ENCODE measurements around the gene PCDHGA2. TPM values are rescaled to one million over a fixed set of nuclear protein-coding genes. Genes with fewer than 3 reads are reported as not detected.
"Not testable (repeated sequence)": the region's sequence is repeated elsewhere in the genome, so short reads cannot be mapped to it uniquely, and the experiment has no call there.

PCDHGA2 gene
- 0.12 TPM in 2 replicates for total RNA-seq (2014; rRNA removed; shearing (Covaris generic))
- 0.01 and 0.56 TPM in 2 replicates for polyA plus RNA-seq (2014; cell fraction: nucleus; rRNA removed)

DNA sequence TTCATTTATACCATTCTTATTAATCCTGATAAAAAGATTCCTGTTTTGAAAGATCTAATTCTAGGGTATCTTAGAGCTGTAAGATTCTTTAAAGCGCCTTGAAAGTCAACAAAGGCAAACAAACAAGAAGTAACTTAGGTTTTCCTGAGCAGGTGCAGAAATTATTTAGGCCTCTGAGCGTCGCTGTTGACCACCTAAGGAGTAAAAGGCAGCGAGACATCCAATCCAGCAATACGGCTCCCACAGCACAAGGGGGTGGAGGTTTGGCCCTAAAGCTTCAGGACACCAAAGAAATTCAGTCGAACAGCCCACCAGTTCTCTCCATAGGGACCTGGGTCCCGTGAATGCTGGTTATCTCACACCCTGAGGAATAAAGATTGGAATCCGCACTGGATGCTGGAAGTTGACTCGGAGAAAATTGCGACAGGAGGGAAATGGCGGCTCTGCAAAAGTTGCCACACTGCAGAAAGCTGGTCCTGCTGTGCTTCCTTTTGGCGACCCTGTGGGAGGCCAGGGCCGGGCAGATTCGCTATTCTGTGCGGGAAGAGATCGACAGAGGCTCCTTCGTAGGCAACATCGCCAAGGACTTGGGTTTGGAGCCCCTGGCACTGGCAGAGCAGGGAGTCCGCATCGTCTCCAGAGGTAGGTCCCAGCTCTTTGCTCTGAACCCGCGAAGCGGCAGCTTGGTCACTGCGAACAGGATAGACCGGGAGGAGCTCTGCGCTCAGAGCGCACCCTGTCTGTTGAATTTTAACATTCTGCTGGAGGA lies at the start of gene PCDHGA2:
Gene PCDHGA2, plus strand, starts transcription at position 223 of the 769 bp plus-strand sequence.
- no peak for DNase-seq (ENCODE audit: extremely low read depth, low read depth)

DNA sequence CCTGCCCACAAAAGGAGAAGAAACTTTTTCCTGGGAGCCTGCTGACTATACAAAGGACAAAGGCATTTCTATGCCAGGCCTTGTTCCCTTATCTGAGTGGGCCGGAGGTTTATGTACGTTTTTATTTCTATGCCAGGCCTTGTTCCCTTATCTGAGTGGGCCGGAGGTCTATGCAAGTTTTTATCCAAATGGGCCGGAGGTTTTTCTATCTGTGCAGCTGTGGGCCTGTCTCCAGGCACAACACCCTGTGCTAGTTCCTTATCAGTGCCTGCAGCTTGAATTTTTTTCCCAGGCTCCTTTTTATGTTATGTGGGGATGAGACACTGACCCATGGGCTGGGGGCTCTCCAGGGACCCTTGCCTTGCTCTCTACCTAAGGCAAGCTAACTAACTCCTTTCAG lies 40.2 kb upstream of the PCDHGA2 start:
- no peak for DNase-seq (ENCODE audit: extremely low read depth, low read depth)

DNA sequence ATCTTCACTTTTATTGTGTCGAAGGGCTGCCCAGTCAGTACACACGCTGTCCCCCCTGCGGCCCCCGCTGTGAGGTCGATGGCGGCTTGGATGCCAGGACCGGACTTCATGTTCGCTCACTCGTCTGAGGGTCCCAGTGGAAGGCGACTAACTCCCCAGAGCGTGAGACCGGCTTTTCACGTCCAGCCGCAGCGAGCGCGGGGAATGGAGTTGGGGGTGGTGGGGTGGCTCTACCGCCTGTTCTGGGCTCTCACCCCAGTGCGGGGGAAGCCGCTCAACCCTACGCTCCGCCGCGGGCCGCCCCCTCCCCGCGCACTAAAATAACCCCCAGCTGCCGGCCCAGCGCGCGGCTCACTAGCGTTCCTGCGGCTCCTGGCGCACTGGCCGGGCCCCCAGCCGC lies 34.8 kb upstream of the PCDHGA2 start, which contains the start of gene SLC25A2:
Gene SLC25A2, minus strand, starts transcription at position 294 of the 400 bp plus-strand sequence. Its CDS starts 184 bp downstream, at position 110.
- DNase-seq (ENCODE audit: extremely low read depth, low read depth) = no peak

DNA sequence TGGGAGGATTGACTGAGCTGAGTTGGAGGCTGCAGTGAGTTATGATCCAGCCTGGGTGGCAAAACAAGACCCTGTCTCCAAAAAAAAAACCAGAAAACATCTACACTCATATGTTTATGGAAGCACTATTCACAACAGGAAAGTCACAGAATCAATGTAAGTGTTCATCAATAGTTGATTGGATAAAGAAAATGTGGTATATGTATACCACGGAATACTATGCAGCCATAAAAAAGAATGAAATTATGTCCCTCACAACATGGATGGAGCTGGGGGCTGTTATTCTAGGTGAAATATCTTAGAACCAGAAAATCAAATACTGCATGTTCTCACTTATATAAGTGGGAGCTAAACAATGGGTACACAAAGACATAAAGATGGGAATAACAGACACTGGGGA lies 31.9 kb upstream of the PCDHGA2 start:
- DNase-seq (ENCODE audit: extremely low read depth, low read depth) = no peak

DNA sequence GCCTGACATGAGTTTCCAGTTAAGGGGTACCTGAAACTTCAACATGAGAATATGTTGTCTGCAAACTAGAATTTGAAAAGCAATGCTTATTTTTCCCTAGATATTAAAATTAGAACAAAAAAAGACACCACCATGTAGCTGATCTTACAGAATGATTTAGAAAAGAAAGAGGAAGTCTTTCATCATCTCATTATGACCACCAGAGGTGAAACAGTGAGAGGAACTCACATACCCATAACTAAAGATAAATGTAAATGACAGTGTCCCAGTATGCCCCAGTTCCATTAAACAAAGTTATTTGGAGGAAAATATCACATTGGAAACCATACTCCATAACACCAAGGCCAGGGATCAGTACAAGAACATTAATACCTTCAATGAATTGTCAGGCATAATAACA lies 24.8 kb upstream of the PCDHGA2 start:
- no peak for DNase-seq (ENCODE audit: extremely low read depth, low read depth)

DNA sequence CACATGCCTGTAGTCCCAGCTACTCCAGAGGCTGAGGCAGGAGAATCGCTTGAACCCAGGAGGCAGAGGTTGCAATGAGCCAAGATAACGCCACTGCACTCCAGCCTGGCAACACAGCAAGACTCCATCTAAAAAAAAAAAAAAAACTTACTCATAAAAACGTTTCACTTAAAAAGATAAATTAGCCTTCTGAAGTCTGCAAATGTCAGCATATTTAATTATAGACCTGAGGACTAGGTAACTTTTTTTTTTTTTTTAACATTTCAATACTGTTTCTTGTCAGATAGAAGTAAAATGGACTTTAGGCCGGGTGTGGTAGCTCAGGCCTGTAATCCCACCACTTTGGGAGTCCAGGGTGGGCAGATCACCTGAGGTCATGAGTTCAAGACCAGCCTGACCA lies 21.6 kb upstream of the PCDHGA2 start:
- DNase-seq (ENCODE audit: extremely low read depth, low read depth) = not testable (repeated sequence)

DNA sequence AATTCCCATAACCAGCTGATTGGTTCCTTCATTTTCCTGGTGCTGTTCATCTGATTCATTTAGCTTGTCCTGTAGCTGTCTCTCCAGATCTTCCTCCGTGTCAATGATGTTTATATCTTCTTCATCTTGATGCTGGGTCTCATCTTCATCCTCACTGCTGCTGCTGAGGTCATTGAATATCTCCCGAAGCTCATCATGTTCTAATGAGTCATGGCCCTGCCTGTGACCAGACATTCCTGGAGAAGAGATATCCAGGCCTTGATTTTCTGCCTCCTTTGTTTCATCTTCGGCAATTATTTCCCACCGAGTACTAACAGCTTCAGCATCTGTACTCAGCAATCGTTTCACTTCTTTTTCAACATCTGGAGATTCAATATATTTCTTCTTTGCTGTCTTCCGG lies 19.4 kb upstream of the PCDHGA2 start:
- no peak for DNase-seq (ENCODE audit: extremely low read depth, low read depth)

DNA sequence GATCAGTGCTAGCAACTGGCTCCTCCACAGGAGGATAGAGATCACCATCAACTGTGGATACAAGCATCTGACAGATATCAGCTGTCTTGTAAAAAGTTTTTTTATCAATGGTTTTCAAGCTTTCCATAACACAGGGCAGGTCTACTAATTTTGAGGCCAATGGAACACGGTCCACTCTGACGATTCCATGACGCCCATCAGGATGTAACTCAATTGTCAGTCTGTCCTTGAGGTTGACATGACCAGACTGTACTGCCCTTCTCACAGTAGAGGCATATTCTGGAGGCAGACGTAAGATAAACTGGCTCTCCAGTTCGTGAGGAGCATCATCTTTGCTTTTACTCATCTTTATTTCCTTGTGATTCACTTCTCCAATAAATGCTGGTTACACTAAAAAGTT lies 18.9 kb upstream of the PCDHGA2 start:
- no peak for DNase-seq (ENCODE audit: extremely low read depth, low read depth)

DNA sequence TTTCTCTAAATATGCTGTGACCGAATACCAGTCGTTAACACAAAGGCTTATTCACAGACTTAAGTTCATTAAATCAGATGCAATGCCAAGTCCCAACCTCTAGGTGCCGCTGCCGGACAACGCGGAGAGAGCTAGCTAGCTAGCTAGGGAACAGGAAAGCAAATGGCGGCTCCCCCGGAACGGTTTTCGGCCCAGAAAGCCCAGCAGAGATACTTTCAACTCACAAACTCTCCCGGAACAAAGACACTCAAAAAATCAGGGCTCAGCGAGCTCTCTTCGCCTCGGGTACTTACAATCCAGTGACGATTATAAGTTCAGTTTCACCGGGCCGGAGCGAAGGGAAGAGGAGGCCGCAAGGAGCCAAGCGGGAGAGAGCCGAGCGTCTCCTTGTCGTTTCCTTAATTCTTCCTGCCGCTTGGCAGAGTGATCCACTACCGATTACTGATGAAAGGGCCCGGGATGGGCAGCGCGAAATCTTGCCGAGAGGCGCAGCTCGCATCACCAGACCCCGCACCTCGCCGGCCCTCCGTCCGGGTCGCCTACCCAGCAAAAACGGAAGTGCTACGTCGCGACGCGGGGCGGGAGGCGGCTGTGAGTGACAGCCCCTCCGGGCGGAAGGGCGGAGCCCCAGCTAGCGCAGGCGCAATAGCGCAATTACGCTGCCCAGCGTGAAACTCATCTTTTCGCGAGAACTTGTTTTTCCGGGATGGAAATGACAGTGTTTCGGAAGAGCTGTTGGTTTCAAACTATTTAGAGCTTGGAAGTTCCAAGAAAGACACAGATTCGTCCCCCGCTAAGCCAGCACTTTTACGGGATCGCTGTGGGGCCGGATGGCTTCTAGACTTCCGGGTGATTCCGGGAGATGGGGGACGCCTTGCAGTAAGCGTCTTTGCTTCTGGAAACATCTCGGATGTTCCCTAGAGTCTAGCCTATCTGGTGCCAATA lies 18.1 kb upstream of the PCDHGA2 start, which contains the start of gene TAF7:
Gene TAF7, minus strand, starts transcription at position 560 of the 945 bp plus-strand sequence. CDS start 740 bp downstream, outside the sequence.
- DNase-seq (ENCODE audit: extremely low read depth, low read depth) = peak; percentile 94

DNA sequence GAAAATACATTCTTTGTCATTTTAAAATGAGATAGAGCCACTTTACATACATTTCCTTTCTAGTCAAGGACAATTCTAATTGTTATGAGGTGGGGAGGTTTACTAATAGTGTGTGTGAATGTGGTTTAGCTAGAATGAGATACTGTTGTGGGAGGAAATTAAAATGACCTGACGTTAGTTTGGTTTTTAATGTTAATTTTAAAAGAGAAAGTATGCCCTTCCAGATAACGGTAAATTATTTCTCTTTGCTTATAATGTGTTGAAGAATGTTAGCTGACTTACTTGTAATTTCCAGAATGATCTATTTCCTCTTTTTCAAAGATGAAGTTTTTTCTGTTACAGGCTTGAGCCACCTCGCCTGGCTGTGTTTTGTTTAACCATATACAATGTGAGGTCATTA lies 16.3 kb upstream of the PCDHGA2 start:
- no peak for DNase-seq (ENCODE audit: extremely low read depth, low read depth)

DNA sequence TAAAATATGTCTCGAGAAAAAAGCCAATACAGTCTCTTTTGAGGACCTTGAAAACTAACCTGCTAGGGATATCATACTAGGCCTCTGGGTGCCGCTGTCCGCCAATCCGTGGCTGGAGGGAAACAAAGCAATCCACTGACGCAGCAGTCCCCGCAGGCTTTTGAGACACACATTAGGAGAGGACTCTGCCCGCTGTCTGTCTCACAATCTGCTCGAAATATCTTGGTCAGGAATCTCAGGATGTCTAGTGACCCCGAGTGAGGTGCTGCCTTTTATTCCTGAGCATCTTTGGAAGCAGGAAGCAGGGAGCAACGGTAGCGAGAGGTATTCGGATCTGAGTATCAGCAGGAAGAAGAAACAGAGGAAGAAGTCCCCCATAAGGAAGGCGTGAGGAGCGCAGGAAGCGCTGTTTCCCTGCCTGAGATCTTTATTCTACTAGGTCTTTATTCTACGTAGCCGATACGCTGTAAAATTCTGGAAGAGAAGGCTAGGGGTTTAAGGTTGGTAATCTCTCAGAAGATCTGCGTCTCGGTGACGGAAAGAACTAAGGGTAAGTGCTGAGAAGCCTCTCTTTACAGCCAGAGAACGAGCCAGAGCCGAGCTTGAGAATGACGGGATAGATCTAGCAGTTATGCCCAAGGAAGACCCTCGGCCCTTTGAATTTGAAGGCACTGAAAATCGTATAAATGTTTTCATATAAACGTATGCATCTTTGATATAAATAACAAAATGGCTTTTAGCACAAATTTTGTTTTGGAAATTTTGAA lies 12.3 kb upstream of the PCDHGA2 start:
- DNase-seq (ENCODE audit: extremely low read depth, low read depth) = peak; percentile 80

DNA sequence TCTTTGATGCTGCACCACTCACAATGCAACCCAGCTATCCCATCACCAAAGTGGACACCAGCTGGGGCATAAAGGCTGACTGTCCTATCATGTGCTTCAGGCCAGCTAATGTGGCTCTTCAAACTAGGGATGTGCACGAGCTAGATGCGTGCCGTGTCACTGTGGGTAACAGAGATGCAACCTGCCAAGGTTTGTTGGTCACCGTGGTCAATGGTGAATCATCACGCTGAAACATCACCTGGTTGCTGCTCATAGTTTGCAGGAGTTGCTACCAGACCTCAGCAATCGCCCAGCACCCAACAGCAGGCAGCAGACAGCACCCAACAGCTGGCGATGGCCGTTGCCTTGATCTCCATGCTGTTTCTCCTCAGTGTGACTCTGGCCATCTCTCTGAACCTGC lies 10.3 kb upstream of the PCDHGA2 start:
- no peak for DNase-seq (ENCODE audit: extremely low read depth, low read depth)

DNA sequence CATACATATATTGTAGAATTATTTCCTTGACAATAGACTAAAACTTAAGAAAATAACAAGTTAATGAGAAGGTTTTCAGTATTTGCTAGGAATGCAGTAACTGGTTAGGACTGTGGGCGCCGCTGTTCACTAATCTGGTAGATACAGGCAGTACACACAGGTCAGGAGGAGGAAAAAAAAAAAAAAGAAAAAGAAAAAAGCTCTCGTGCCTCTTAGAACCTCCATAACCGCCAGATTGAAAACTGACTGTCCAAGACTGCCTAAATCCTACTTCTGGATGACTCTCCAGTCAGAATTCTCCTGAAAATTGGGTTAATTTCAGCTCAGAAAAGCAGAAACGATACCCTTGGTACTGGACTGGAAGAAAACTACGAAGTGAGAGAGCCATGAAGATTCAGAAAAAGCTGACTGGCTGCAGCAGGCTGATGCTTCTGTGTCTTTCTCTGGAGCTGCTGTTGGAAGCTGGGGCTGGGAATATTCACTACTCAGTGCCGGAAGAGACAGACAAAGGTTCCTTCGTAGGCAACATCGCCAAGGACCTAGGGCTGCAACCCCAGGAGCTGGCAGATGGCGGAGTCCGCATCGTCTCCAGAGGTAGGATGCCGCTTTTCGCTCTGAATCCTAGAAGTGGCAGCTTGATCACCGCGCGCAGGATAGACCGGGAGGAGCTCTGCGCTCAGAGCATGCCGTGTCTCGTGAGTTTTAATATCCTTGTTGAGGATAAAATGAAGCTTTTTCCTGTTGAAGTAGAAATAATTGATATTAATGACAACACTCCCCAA lies 8.1 kb upstream of the PCDHGA2 start, which contains the start of gene PCDHGA1:
Gene PCDHGA1, plus strand, starts transcription at position 216 of the 782 bp plus-strand sequence.
- peak; percentile 46 for DNase-seq (ENCODE audit: extremely low read depth, low read depth)

DNA sequence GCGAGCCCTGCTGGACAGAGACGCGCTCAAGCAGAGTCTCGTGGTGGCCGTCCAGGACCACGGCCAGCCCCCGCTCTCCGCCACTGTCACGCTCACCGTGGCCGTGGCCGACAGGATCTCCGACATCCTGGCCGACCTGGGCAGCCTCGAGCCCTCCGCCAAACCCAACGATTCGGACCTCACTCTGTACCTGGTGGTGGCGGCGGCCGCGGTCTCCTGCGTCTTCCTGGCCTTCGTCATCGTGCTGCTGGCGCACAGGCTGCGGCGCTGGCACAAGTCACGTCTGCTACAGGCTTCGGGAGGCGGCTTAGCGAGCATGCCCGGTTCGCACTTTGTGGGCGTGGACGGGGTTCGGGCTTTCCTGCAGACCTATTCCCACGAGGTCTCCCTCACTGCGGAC lies 6.0 kb upstream of the PCDHGA2 start:
- not testable (repeated sequence) for DNase-seq (ENCODE audit: extremely low read depth, low read depth)

DNA sequence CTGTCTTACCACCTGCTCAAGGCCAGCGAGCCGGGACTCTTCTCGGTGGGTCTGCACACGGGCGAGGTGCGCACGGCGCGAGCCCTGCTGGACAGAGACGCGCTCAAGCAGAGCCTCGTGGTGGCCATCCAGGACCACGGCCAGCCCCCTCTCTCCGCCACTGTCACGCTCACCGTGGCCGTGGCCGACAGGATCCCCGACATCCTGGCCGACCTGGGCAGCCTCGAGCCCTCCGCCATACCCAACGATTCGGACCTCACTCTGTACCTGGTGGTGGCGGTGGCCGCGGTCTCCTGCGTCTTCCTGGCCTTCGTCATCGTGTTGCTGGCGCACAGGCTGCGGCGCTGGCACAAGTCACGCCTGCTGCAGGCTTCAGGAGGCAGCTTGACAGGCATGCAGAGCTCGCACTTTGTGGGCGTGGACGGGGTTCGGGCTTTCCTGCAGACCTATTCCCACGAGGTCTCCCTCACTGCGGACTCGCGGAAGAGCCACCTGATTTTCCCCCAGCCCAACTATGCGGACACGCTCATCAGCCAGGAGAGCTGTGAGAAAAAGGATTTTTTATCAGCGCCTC lies 2.3 kb downstream of the PCDHGA2 start:
- DNase-seq (ENCODE audit: extremely low read depth, low read depth) = not testable (repeated sequence)

DNA sequence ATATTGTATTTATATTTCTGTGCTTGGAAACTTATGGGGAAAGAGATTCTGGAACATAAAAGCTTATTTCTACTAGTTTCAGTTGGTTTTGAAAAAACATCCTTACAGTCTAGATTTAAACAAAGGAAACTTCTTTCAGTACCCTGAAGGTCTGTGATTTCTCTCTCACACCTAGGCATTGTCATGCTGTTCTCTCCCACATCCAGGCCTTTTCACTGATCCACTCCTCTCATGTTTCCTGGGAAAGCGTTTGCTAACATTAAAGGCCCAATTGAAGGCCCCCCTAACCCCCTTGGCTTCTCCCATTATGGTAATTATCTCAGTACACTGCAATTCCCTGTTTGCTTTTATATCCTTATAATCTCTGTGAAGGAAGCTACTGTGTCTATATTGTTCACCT lies 4.2 kb downstream of the PCDHGA2 start:
- DNase-seq (ENCODE audit: extremely low read depth, low read depth) = no peak

DNA sequence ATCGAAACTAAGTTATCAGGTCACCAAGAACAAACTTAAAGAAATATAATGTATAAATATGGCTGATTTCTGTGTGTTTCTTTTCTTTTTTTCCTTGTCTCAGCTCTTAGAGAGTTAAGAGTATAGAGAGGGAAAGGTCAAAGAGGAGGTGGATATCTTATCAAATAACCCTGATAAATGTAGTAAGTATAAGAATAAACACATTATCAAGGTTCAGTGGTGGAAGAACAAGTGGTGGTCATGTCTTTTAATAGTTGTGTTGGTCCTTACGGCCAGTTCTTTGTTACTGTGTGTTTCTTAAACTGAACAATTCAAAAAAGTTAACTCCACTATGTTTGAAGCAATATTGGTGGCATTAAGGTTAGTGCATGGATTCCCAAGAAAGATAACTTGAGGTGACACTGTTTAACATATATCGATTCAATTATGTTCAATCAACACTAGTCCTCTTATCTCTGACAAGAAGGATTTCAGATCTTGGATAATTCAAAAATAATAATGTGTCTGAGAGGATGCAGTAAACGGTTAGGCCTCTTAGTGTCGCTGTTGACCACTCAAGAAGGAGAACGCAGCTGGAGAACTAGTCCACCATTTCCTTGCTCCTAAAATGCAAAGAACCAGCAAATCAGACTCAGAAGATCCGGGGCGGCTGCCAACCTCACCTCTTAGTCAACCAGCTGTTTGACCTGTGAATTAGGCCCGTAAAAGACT lies 4.8 kb downstream of the PCDHGA2 start, which contains the start of gene PCDHGA3:
Gene PCDHGA3, plus strand, starts transcription at position 588 of the 711 bp plus-strand sequence. CDS start 205 bp downstream, outside the sequence.
- DNase-seq (ENCODE audit: extremely low read depth, low read depth) = no peak

DNA sequence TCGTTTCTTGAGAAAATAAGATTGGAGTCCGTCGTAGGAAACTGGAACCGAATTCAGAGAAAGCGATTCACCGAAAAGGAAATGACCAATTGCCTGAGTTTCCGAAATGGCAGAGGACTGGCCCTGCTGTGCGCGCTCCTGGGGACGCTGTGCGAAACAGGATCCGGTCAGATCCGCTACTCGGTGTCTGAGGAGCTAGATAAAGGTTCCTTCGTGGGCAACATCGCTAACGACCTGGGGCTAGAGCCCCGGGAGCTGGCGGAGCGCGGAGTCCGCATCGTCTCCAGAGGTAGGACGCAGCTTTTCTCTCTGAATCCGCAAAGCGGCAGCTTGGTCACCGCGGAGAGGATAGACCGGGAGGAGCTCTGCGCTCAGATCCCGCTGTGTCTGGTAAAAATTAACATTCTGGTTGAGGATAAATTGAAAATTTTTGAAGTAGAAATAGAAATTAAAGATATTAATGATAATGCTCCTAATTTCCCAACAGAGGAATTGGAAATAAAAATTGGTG lies 5.4 kb downstream of the PCDHGA2 start:
- no peak for DNase-seq (ENCODE audit: extremely low read depth, low read depth)
